ENCODE results near the gene ATP5PB.

ATP5PB gene

DNA sequence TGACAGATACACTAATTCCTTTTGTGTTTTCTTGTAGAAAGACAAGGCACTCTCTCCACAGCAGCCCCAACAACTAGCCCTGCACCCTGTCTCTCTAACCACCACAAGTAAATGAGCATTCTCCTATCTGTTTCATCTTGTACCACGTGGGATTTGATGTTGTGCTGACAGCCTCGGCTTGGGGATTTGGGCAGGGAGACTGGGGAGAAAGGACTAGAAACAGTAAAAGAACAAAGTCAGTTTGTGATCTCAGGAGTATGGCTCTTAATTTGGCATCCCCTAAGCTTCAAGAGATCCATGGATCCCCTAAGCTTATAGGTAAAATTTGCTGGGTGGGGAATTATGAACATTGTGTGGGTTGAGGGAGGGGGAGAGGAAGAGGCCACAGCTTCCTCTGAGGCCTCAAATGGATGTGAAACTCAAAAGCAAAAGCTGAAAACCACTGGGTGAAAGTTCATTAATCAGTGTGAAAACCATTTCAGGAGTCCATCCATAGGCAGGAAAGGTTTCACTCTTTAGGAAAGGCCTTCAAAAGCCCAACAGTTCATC, 27.6 kb downstream of the ATP5PB start:
- DNase-seq (ENCODE audit: low spot score in 2 of 2) (no peak), ATAC-seq (peak; percentile 67)
- Mint-ChIP-seq H3K4me1 (peaks cover 44% of the 10 kb centered on the region), H3K27ac (no peak overlapping the region), H3K36me3 (peaks cover 14% of the 10 kb centered on the region), H3K4me3 (peak overlapping the region; percentile 30), H3K9me3 (no peaks in the 10 kb centered on the region)

DNA sequence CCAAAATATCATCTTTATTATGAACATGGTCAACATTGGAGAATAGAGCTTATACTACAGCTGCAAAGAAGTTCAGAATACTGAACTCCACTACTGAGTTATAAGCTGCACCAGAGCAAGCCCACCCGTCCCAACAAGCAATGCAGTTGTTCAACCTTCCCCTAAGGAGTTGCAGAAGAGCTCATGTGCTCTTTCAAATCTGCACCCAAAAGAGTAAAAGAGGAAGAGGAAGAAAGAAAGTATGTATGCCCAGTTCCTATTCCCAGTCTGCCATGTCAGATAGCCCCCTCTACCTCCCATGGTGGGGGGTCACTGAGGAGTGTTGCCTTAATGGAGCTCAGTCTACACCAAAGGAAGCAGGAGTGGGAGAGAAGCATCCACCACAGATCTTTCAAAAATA, 31.4 kb downstream of the ATP5PB start:
- Mint-ChIP-seq H3K36me3 (peaks cover 8% of the 10 kb centered on the region), H3K27ac (no peak overlapping the region), H3K4me3 (no peak overlapping the region), H3K4me1 (peaks cover 38% of the 10 kb centered on the region), H3K9me3 (no peaks in the 10 kb centered on the region)
- ATAC-seq (no peak), DNase-seq (ENCODE audit: low spot score in 2 of 2) (no peak)

DNA sequence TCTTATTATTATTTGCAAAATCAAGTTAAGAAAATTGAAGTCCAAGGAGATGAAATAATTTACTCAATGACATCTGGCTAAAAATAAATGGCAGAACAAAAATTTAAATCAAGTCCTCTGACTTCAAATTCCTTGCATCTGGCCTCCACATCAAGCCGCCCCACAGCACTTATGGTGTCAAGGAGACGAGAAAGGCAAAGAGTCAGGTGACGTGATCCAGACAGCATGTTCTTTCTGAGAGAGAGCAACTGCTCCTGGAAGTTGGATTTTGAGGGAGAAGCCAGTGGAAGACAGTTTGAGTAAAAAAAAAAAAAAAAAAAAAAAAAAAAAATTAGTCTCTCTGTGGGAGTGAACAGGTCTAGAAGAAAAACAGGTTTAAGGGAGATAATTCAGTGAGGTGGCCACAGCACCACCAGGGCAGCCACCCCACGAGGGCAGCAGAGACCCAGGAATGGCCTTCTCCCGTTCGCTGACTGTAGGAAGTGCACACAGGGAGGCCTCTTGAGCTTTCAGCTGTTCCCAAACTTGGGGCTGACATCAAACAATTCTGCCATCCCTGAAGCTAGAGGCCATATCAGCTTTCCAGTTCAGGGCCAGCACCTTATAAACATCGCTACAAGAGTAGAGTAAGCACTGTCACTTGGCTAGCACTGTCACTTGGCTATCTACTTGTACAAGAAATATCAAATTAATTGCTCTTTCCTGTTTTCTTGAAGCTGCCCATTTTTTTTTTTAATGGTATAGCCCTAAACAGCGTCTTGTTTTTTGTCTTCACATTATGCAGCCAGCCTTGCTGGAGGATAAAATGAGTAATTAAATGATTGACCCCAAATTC, 32.3 kb downstream of the ATP5PB start:
- Mint-ChIP-seq H3K27ac (no peak overlapping the region), H3K36me3 (peaks cover 8% of the 10 kb centered on the region), H3K9me3 (no peaks in the 10 kb centered on the region), H3K4me1 (peaks cover 29% of the 10 kb centered on the region), H3K4me3 (no peak overlapping the region)
- peak in 1 of 2 donors; percentile 18 for DNase-seq (ENCODE audit: low spot score in 2 of 2)
- ATAC-seq: peak; percentile 84

DNA sequence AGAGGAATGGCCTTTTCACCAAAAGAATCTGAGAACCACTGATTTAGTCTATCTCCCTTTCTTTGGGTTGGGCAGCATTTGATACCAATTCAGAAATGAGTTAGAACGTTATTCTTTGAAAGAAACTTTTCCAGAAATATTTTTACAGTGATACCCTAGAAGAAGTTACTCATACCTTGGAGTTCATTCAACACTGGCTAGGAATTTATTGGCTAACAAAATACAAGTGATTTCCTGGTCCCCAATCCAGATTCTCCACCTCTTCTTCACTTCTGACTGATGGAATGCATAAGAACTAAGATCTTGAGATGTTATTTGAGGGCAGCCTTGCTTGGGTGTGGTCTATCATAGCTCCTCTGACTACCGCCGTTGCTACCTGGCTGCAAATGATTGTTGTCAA, 33.9 kb downstream of the ATP5PB start:
- no peak for ATAC-seq
- H3K36me3 Mint-ChIP-seq: peaks cover 3% of the 10 kb centered on the region
- H3K27ac Mint-ChIP-seq: no peak overlapping the region
- no peaks in the 10 kb centered on the region for H3K9me3 Mint-ChIP-seq
- DNase-seq (ENCODE audit: low spot score in 2 of 2): no peak
- H3K4me1 Mint-ChIP-seq: peaks cover 13% of the 10 kb centered on the region
- H3K4me3 Mint-ChIP-seq: no peak overlapping the region

DNA sequence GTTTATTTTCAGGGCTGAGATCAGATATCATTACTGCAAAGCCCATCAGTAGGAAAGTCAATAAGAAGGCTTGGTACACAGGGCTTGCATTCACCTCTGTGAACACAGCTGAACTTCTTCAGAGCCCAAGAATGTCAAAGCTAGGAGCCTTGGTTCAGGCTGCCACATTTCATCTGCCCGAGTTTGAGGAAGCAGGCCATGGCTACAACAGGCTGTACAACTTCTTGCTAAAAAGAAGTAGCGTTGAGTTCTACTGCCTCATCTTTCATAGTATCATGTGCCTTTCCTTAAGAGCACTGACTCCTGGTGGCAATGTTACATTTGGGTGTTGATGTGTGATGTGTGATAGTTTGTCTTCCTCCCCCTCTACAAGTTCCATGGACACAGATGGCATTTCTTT, 34.6 kb downstream of the ATP5PB start:
- DNase-seq (ENCODE audit: low spot score in 2 of 2) (no peak), ATAC-seq (no peak)
- H3K27ac Mint-ChIP-seq: no peak overlapping the region
- no peaks in the 10 kb centered on the region for H3K9me3 Mint-ChIP-seq
- no peaks in the 10 kb centered on the region for H3K36me3 Mint-ChIP-seq
- no peak overlapping the region for H3K4me3 Mint-ChIP-seq
- H3K4me1 Mint-ChIP-seq: peaks cover 8% of the 10 kb centered on the region

DNA sequence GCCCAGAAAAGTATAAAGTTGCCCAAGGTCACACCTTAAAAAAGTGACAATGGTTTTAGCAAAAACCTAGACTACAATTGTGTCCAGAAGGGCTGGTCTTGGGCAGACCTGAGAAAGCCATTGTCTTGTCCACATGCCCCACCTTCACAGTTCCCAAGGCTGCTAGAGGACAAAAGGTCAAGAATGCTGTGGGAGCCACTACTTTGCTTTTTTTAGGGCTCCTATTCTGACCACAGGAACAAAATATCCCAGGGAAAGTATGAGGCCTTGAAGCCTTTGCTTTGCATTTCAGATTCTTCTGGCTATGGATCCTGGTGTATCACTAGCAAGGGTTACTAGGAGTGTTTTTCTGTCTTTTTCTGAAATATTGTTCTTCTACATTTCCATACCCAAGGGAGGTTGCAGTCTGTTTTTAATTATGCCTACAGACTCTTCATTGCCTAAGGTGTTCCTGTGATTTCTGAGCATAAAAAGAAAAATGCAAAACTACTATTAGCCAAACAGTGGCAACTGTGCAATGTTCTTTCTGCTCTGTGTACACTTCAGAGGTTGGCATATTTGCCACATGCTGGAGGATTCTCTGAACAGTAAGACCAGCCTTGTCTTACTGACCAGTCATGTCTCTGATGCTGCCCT, 35.2 kb downstream of the ATP5PB start:
- DNase-seq (ENCODE audit: low spot score in 2 of 2) (no peak), ATAC-seq (no peak)
- H3K27ac Mint-ChIP-seq: no peak overlapping the region
- H3K4me3 Mint-ChIP-seq: no peak overlapping the region
- H3K9me3 Mint-ChIP-seq: no peaks in the 10 kb centered on the region
- peaks cover 8% of the 10 kb centered on the region for H3K4me1 Mint-ChIP-seq
- H3K36me3 Mint-ChIP-seq: no peaks in the 10 kb centered on the region

DNA sequence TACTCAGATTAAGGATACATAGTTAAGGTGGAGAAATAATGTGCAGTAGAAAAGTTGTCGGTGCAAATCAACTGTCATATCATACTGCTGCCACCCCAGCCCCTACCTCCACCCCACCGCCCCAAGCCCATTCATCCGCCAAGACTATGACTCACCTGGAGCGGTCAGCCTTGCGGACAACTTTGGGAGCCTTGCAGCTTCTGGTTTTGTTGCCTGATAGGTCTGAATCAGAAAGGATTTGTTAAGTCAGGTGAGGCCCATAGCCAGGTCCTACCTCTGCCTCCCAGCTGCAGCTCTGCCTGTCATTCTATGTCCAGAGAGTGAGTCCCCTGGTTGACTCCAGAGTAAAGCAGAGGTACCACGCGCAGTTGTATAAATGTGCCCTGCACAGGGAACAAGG, 37.2 kb downstream of the ATP5PB start:
- peaks cover 8% of the 10 kb centered on the region for H3K4me1 Mint-ChIP-seq
- no peaks in the 10 kb centered on the region for H3K9me3 Mint-ChIP-seq
- no peak for DNase-seq (ENCODE audit: low spot score in 2 of 2)
- H3K27ac Mint-ChIP-seq: no peak overlapping the region
- no peak overlapping the region for H3K4me3 Mint-ChIP-seq
- no peaks in the 10 kb centered on the region for H3K36me3 Mint-ChIP-seq
- ATAC-seq: no peak

DNA sequence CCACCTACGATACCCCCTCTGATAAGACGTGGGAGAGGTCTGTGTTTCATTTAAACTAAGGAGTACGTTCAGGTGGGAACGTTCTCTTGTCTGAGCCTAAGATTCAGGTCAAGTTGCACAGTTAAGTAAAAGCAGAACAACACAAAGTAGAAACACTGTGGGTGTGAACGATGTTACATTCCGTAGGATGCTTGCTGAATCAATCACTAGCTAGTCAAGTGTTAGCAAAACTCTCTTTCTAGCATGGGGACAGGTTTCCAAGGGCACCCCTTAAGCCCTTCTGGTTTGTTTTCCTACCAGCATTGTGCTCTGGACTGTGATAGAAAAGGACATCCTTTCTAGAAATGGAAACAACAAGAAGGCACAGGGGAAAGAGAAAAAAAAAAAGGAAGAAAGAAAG, 37.9 kb downstream of the ATP5PB start:
- H3K9me3 Mint-ChIP-seq: no peaks in the 10 kb centered on the region
- ATAC-seq (no peak), DNase-seq (ENCODE audit: low spot score in 2 of 2) (no peak)
- no peak overlapping the region for H3K4me3 Mint-ChIP-seq
- H3K27ac Mint-ChIP-seq: no peak overlapping the region
- peaks cover 8% of the 10 kb centered on the region for H3K4me1 Mint-ChIP-seq
- no peaks in the 10 kb centered on the region for H3K36me3 Mint-ChIP-seq

DNA sequence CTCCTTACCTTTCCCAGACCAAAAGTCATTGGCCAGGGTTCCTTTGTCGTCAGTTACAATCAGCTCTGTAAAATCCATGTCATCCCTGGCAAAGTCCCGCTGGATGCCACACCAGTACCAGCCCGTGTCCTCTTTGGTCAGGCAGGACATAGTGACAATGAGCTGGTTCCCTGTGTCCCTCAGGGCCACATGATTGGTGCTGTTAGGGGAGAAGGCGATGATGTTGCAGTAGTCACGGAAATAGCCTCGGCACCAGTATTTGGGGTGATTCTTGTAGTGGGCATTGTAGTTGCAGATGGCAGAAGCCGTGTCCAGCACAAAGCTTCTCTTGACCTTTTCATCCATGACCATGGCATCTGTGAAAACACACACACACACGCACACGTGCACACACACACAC, 39.4 kb downstream of the ATP5PB start:
- Mint-ChIP-seq H3K4me1 (no peaks in the 10 kb centered on the region), H3K27ac (no peak overlapping the region), H3K4me3 (no peak overlapping the region), H3K36me3 (no peaks in the 10 kb centered on the region), H3K9me3 (no peaks in the 10 kb centered on the region)
- DNase-seq (ENCODE audit: low spot score in 2 of 2) (no peak), ATAC-seq (no peak)

DNA sequence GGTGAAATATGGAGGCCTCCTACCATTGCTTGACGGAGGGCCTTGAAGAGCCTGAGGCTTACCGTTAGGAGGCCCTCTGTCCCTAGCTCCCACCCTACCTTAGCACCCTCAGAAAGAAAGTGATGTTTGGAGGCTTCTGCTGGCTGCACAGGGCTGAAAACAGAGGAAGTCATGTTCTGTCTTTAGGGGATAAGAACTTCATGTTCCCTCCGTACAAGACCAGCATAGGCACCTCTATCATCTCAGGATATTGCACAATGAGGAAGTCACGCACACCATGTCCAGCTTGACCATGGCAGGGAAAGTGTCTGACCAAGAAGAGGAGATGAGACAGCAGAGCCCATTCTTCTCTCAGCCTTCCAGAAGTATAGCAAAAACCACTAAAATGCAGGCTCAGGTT, 40.3 kb downstream of the ATP5PB start:
- DNase-seq (ENCODE audit: low spot score in 2 of 2): no peak
- H3K36me3 Mint-ChIP-seq: no peaks in the 10 kb centered on the region
- no peaks in the 10 kb centered on the region for H3K4me1 Mint-ChIP-seq
- H3K9me3 Mint-ChIP-seq: no peaks in the 10 kb centered on the region
- no peak overlapping the region for H3K27ac Mint-ChIP-seq
- no peak overlapping the region for H3K4me3 Mint-ChIP-seq
- ATAC-seq: no peak

DNA sequence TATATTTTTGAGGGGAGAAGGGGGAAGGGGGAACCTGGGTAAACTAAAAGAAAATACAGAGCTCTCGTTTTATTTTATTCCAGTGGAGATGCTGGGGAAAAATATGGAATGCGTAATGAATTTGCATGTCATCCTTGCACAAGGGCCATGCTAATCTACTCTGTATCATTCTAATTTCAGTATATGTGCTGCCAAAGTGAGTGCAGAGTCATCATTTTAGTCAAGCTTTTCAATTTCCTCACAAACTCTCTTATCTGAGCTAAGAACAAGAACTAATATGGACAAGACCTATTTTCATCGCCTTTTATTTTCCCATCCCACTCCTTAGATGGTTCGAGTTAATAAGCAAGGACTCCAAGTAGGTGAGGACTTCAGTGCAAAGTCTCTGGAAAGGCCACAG, 41.0 kb downstream of the ATP5PB start:
- Mint-ChIP-seq H3K36me3 (no peaks in the 10 kb centered on the region), H3K27ac (no peak overlapping the region), H3K4me1 (no peaks in the 10 kb centered on the region), H3K9me3 (no peaks in the 10 kb centered on the region), H3K4me3 (no peak overlapping the region)
- ATAC-seq: no peak
- DNase-seq (ENCODE audit: low spot score in 2 of 2): no peak

DNA sequence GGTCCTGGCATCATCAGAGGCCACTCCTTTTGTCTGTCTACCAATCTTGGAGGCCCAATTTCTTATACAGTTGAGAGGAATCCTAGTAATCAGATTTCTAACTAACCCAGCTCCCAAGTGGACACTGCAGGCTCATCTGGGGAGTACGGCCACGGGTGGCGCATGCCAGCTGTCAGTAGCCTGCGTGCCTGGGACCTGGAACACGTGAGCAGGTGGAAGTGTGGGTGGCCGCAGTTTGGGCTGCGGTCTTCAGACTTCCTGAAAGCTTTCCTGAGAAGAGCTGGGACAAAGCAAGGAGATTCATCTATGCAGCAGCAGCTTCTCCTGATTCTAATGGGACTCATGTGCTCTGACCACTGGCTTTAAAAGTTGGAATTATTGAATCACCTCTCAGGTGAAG, 41.8 kb downstream of the ATP5PB start:
- H3K4me1 Mint-ChIP-seq: peaks cover 6% of the 10 kb centered on the region
- ATAC-seq (no peak), DNase-seq (ENCODE audit: low spot score in 2 of 2) (no peak)
- peaks cover 2% of the 10 kb centered on the region for H3K9me3 Mint-ChIP-seq
- H3K4me3 Mint-ChIP-seq: no peak overlapping the region
- H3K27ac Mint-ChIP-seq: no peak overlapping the region
- H3K36me3 Mint-ChIP-seq: no peaks in the 10 kb centered on the region

DNA sequence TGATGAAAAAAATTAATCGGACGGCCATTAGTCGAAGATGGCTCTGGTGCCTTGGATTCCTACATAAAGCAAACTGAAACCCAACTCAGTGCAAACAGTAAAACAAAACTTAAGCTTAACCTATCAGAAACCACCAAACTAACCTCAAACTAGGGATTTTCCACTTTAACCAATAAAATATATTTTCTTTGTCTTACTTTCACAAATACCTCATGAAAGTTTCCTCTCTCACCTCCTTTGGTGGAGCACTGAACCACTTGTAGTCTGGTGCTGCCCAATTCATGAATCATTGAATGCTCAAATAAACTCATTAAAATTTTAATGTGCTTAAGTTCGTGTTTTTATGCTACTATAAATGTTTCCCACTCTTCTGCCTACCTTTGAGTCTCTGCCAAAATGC, 47.1 kb downstream of the ATP5PB start:
- peaks cover 6% of the 10 kb centered on the region for H3K9me3 Mint-ChIP-seq
- ATAC-seq (peak; percentile 79), DNase-seq (ENCODE audit: low spot score in 2 of 2) (no peak)
- no peak overlapping the region for H3K27ac Mint-ChIP-seq
- H3K36me3 Mint-ChIP-seq: no peaks in the 10 kb centered on the region
- peaks cover 21% of the 10 kb centered on the region for H3K4me1 Mint-ChIP-seq
- no peak overlapping the region for H3K4me3 Mint-ChIP-seq

DNA sequence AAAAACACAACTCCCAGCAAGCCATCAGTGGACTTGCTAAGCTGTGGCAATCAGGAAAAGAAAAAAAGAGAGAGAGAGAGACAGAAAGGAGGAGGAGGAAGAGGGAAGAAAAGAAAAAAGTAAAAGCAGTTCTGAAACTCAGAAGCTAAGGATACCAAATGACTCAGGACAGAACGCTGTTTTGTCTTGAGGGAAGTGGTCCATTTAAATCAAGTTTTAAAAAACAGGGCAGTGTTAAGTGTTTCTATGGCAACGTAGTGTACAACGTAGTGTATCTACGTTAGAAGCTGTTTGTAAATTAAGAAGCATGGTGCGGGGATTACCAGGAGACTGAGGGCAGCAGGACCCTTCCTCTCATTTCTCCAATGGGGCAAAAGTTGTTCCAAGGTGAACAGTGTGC, 48.3 kb downstream of the ATP5PB start:
- no peak overlapping the region for H3K27ac Mint-ChIP-seq
- no peaks in the 10 kb centered on the region for H3K36me3 Mint-ChIP-seq
- ATAC-seq (peak; percentile 45), DNase-seq (ENCODE audit: low spot score in 2 of 2) (no peak)
- no peak overlapping the region for H3K4me3 Mint-ChIP-seq
- peaks cover 21% of the 10 kb centered on the region for H3K4me1 Mint-ChIP-seq
- peaks cover 6% of the 10 kb centered on the region for H3K9me3 Mint-ChIP-seq

DNA sequence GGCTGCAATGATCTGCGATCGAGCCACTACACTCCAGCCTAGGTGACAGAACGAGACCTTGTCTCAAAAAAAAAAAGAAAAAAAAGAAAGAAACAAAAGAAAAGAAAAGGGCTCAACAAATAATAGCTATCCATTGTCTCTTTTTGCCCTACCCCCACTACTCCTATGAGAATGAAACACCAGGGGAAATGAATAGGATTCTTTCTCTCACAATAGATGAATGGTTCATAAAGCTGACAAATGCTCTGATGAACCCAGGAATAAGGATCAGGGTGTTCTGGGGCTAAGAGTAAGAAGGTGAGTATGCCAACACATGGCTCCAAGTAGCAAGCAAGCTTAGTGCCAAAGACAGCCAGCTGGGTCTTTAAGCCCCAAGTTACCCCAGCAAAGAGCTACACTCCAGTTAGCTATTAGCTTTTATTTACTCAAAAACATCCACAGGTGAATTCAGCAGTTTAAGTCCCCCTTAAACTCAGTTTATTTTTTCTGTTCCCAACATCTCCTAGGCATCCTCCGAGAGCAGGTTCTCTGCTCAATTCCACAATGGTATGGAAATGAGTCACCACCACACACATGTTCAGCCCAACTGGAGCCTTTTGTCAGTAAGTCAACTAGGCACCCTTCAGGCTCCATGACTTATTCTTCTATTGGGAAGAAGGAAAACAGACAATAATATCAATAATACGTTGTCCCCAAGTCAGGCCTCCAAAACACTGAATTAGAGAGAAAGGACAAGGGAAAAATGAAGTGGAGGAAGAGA, 49.9 kb downstream of the ATP5PB start:
- Mint-ChIP-seq H3K4me1 (peaks cover 31% of the 10 kb centered on the region), H3K36me3 (no peaks in the 10 kb centered on the region), H3K27ac (no peak overlapping the region), H3K4me3 (no peak overlapping the region), H3K9me3 (peaks cover 6% of the 10 kb centered on the region)
- ATAC-seq (no peak), DNase-seq (ENCODE audit: low spot score in 2 of 2) (no peak)
